22Rv1 (cell line): Measurements from ENCODE around the gene ZNF275.

Source experiments
- CTCF ChIP-seq: fragments of 450-650 bp; IDR thresholded peaks from 2 replicates; pipeline ENCODE4 v1.5.1; 2017; ENCODE audit warnings: mild to moderate bottlenecking
- ZFX ChIP-seq: fragments of 450-650 bp; IDR thresholded peaks from 2 replicates; pipeline ENCODE4 v1.6.1; 2017; ENCODE audit warnings: antibody characterized with exemption, borderline replicate concordance

GRCh38 chrX:153365670-153366069 is 31.7 kb downstream of the ZNF275 start:
- TF ChIP-seq CTCF (no peak), ZFX (no peak)
